ENCODE results near the gene IGSF3.
"Not testable (repeated sequence)": the region's sequence is repeated elsewhere in the genome, so short reads cannot be mapped to it uniquely, and the experiment has no call there.

DNA sequence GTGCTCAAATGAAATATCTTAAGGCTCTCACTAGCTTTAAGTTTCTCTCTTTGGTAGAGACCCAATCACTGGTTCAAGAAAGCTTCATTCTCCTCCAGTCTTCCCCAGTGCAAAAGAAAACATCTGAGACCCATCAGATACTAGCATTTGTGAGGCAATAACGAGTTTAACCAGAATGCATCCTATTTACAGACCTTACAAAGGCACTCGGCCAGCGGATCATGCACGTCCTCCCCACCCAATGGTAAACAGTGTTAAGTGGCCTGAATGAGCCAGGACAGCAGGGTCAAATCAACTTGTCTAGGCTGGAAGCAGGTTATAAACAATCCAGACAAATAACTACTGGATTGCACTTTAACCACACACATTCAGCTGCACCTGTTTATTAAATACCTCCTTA, 48.4 kb downstream of the IGSF3 start:
- not testable (repeated sequence) for TF ChIP-seq CTCF, POLR2A (IDR thresholded peaks at IDR 0.05)

Measured in esophagus squamous epithelium (tissue), 4 donors.